ENCODE measurements around the gene NDOR1. TPM values are rescaled to one million over a fixed set of nuclear protein-coding genes. Genes with fewer than 3 reads are reported as not detected.

Gene NDOR1
- total RNA-seq, 1 experiment from 2014 or later = 7.8 TPM

DNA sequence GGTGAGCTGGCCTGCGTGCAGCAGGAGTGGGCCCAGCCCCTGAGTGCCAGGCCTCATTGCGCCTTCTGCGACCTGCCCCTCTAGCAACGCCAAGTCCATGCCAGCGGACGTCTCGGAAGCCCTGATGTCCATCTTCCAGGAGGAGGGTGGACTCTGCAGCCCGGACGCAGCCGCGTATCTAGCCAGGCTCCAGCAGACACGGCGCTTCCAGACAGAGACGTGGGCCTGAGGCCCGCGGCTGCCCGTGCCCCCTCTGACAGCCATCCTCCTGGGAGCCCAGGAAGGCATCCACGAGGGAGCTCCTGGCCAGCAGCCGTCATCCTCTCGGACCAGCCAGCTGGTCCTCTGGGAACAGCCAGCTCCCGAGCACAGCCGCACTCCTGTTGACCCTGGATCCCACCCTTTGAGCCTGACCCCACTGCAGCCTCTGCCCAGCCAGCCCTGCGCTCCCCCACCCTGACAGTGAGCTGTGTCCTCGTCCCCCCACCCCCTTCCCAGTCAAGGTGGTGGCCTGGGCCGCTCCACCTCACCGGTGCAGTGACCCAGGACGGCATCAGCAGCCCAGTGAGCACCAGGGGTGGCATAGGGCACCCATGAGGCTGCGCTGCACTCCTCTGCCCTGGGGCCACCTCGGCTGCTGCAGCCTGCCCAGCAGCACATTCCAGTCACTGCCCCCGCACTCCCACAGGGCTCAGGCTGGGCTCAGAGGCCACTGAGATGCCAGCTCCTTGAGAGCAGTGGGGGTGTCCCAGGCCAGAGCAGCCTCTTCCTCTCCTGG lies 10.9 kb downstream of the NDOR1 start:
- no peak overlapping the region for H3K4me2 ChIP-seq (ENCODE audit: low read depth, low read length, poor library complexity, severe bottlenecking)
- no peaks in the 10 kb centered on the region for H3K79me2 ChIP-seq (ENCODE audit: low read length)
- H3K36me3 ChIP-seq (ENCODE audit: insufficient read depth, low read length) = no peaks in the 10 kb centered on the region
- no peaks in the 10 kb centered on the region for H3K4me1 ChIP-seq (ENCODE audit: low read length)
- no peak overlapping the region for H3K4me3 ChIP-seq (ENCODE audit: low read length)
- H2AFZ ChIP-seq (ENCODE audit: low read length) = no peak overlapping the region
- no peaks in the 10 kb centered on the region for H4K20me1 ChIP-seq (ENCODE audit: insufficient read depth, low read depth, low read length)
- no peak overlapping the region for H3K27ac ChIP-seq (ENCODE audit: low read length)
- H3K27me3 ChIP-seq (ENCODE audit: low read length) = no peaks in the 10 kb centered on the region
- no peaks in the 10 kb centered on the region for H3K9me3 ChIP-seq (ENCODE audit: low read length)
- H3K9me2 ChIP-seq (replicated peaks; ENCODE audit: insufficient read depth, low read length) = no peaks in the 10 kb centered on the region
- H3K9ac ChIP-seq (ENCODE audit: low read length) = no peak overlapping the region
- DNase-seq = no peak

DNA sequence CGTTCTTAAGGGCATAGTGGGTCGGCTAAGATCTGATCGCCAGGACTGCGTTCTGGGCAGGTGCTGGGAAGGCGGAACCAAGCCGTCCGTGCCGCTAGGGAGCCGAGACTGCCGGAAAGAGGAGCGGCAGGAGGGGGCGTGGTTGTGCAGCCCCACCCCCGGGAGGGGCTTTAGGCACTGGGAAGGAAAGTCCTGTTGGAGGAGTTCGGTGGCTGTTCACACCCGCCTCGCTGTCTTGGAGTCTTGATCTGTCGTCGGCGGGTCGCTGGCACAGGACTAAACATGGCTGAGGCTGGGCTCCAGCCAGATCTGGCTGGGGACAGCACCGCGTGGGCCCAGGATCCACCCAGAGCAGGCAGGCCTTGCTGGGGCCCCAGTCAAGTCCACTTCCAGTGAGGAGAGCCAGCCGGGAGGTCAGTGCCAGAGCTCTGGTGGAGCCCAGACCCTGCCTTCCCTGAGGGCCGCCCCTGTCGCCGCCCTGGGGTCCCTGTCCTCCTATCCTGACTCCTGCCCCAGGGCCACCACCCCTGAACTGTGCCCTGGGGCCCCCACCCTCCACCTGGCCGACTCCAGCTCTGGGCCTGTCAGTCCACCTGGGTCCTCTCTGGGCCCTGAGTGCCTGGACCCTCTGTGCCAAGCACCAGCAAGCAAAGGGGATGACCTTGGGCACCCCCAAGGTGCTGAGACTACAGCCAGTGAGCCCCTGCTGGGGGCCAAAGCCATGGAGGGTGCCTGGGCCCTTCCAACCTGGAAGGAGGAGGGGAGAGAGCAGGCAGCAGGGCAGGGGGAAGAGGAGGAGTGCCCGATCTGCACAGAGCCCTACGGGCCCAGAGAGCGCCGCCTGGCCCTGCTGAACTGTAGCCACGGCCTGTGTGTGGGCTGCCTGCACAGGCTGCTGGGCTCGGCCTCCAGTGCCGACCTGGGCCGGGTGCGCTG lies 12.0 kb downstream of the NDOR1 start:
- Histone ChIP-seq H3K9ac (ENCODE audit: low read length) (no peak overlapping the region), H3K9me2 (replicated peaks; ENCODE audit: insufficient read depth, low read length) (no peaks in the 10 kb centered on the region), H3K4me2 (ENCODE audit: low read depth, low read length, poor library complexity, severe bottlenecking) (no peak overlapping the region), H3K27ac (ENCODE audit: low read length) (no peak overlapping the region), H3K4me3 (ENCODE audit: low read length) (no peak overlapping the region), H3K36me3 (ENCODE audit: insufficient read depth, low read length) (no peaks in the 10 kb centered on the region), H3K4me1 (ENCODE audit: low read length) (peaks cover 3% of the 10 kb centered on the region), H3K9me3 (ENCODE audit: low read length) (no peaks in the 10 kb centered on the region), H4K20me1 (ENCODE audit: insufficient read depth, low read depth, low read length) (no peaks in the 10 kb centered on the region), H2AFZ (ENCODE audit: low read length) (no peak overlapping the region), H3K79me2 (ENCODE audit: low read length) (no peaks in the 10 kb centered on the region), H3K27me3 (ENCODE audit: low read length) (no peaks in the 10 kb centered on the region)
- no peak for DNase-seq

DNA sequence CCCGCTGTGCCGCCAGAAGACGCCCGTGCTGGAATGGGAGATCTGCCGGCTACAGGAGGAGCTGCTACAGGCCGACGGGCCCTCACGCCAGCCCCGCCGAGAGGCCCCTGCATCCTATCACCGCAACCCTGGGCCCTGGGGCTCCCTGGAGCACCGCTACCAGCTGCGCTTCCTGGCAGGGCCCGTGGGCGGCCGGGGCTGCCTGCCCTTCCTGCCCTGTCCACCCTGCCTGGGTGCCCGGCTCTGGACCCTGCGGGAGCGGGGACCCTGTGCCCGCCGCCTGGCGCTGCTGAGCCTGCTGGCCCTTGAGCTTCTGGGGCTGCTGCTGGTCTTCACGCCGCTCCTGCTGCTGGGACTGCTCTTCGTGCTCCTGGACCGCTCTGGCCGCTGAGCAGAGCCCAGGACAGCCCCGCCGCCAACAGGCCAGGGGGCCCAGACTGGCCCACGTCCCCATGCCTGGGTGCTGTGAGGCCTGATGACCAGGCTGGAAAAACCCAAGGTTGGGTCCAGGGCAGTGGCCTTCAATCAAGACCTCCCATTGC lies 12.8 kb downstream of the NDOR1 start:
- no peak overlapping the region for H3K4me2 ChIP-seq (ENCODE audit: low read depth, low read length, poor library complexity, severe bottlenecking)
- H3K9me2 ChIP-seq (replicated peaks; ENCODE audit: insufficient read depth, low read length) = no peaks in the 10 kb centered on the region
- no peak overlapping the region for H3K9ac ChIP-seq (ENCODE audit: low read length)
- H3K79me2 ChIP-seq (ENCODE audit: low read length) = no peaks in the 10 kb centered on the region
- no peak overlapping the region for H3K27ac ChIP-seq (ENCODE audit: low read length)
- H3K4me3 ChIP-seq (ENCODE audit: low read length) = no peak overlapping the region
- no peak for DNase-seq
- H3K9me3 ChIP-seq (ENCODE audit: low read length) = no peaks in the 10 kb centered on the region
- no peaks in the 10 kb centered on the region for H3K27me3 ChIP-seq (ENCODE audit: low read length)
- no peak overlapping the region for H2AFZ ChIP-seq (ENCODE audit: low read length)
- no peaks in the 10 kb centered on the region for H4K20me1 ChIP-seq (ENCODE audit: insufficient read depth, low read depth, low read length)
- no peaks in the 10 kb centered on the region for H3K36me3 ChIP-seq (ENCODE audit: insufficient read depth, low read length)
- H3K4me1 ChIP-seq (ENCODE audit: low read length) = peaks cover 9% of the 10 kb centered on the region

DNA sequence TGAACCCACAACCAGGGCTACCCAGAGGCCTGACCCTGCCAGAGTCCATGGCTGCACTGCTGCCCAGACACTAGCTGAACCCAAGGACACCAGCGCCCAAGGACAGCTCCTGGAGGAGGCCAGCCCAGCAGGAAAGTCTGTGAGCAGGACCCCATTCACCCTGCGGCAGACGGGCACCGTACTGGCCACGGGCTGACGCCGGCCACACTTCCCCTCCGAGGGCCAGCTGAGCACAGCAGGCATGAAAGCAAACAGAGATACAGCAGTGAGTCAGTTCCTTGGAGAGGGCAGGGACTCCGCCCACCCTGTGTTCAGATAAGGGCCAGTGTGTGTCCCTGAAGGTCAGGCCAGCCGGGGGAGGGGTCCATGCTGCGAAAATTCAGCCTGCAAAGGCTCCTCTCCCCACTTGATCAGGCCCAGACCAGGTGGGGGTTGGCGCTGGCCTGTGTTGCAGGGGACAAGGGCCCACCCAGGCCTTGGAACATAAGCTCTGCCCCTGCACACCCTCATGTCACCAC lies 13.3 kb downstream of the NDOR1 start:
- DNase-seq = no peak
- Histone ChIP-seq H3K27ac (ENCODE audit: low read length) (no peak overlapping the region), H3K36me3 (ENCODE audit: insufficient read depth, low read length) (no peaks in the 10 kb centered on the region), H3K9ac (ENCODE audit: low read length) (no peak overlapping the region), H3K27me3 (ENCODE audit: low read length) (no peaks in the 10 kb centered on the region), H3K4me2 (ENCODE audit: low read depth, low read length, poor library complexity, severe bottlenecking) (no peak overlapping the region), H3K79me2 (ENCODE audit: low read length) (no peaks in the 10 kb centered on the region), H2AFZ (ENCODE audit: low read length) (no peak overlapping the region), H3K4me3 (ENCODE audit: low read length) (no peak overlapping the region), H3K9me3 (ENCODE audit: low read length) (no peaks in the 10 kb centered on the region), H3K9me2 (replicated peaks; ENCODE audit: insufficient read depth, low read length) (no peaks in the 10 kb centered on the region), H4K20me1 (ENCODE audit: insufficient read depth, low read depth, low read length) (no peaks in the 10 kb centered on the region), H3K4me1 (ENCODE audit: low read length) (peaks cover 10% of the 10 kb centered on the region)

DNA sequence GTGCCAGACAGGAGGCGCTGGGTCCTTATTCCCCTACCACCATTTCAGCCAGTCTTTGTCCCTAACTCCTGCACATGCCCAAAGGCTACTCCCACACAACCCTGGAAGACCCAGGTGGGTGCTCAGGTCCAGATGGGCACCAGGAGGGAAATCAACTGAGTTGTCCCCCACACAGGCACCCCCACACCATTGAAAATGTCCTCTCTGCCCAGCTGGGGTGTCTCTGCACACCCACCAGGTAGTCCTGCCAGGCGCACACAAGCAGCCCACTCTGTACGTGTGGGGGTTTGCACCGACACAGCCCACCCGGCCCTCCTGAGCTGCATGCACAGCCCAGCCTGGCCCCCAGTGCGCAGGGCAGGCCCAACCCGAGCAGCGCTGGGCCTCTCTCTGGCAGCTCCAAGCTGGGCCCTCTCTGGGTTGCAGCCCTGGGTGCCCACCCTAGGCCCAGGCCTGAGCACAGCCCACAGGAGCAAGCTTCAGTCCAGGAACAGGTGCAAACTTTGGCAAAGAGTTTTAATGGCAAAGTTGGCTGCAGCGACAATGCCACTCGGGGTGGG lies 14.3 kb downstream of the NDOR1 start:
- no peaks in the 10 kb centered on the region for H4K20me1 ChIP-seq (ENCODE audit: insufficient read depth, low read depth, low read length)
- H3K4me1 ChIP-seq (ENCODE audit: low read length) = peaks cover 18% of the 10 kb centered on the region
- H3K9ac ChIP-seq (ENCODE audit: low read length) = no peak overlapping the region
- H3K9me3 ChIP-seq (ENCODE audit: low read length) = no peaks in the 10 kb centered on the region
- H3K9me2 ChIP-seq (replicated peaks; ENCODE audit: insufficient read depth, low read length) = no peaks in the 10 kb centered on the region
- H2AFZ ChIP-seq (ENCODE audit: low read length) = no peak overlapping the region
- H3K36me3 ChIP-seq (ENCODE audit: insufficient read depth, low read length) = no peaks in the 10 kb centered on the region
- DNase-seq = no peak
- H3K27me3 ChIP-seq (ENCODE audit: low read length) = no peaks in the 10 kb centered on the region
- H3K4me3 ChIP-seq (ENCODE audit: low read length) = no peak overlapping the region
- no peak overlapping the region for H3K4me2 ChIP-seq (ENCODE audit: low read depth, low read length, poor library complexity, severe bottlenecking)
- no peaks in the 10 kb centered on the region for H3K79me2 ChIP-seq (ENCODE audit: low read length)
- H3K27ac ChIP-seq (ENCODE audit: low read length) = no peak overlapping the region

DNA sequence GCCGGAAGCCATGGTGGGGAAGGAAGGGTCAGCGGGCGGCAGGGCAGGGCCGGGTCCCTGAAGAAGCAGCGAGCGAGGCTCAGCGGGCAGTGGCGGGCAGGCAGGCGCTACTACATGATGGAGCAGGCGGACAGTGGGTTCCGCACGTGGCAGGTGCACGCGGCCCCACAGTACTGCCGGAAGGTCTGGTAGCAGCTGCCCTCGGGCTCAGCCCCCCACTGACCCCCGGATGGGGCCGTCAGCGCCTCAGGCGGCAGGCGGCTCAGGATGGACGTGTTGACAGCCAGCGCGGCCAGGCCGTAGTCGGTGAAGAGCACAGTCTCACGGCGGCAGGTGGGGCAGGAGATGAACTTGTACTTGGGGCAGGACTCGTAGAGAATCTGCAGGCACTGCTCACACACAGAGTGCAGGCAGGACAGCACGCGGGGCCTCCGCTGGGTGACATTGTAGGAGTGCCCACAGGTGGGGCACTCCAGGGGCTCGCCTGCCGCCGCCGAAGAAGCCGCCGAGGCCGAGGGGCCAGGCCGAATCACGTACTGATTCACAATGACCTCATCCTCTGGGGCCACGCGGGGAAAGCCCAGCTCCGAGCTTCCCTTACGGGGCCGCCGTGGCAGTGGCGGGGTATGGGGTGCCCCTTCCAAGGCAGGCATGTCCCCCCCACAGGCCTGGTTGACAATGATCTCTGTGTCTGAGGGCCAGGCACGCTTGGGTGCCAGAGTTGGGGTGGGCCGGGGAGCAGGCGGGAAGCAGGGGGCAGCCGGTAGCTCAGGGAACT lies 15.0 kb downstream of the NDOR1 start:
- H3K9ac ChIP-seq (ENCODE audit: low read length) = no peak overlapping the region
- H3K36me3 ChIP-seq (ENCODE audit: insufficient read depth, low read length) = no peaks in the 10 kb centered on the region
- H3K4me2 ChIP-seq (ENCODE audit: low read depth, low read length, poor library complexity, severe bottlenecking) = no peak overlapping the region
- no peaks in the 10 kb centered on the region for H4K20me1 ChIP-seq (ENCODE audit: insufficient read depth, low read depth, low read length)
- H3K4me1 ChIP-seq (ENCODE audit: low read length) = peaks cover 22% of the 10 kb centered on the region
- no peaks in the 10 kb centered on the region for H3K79me2 ChIP-seq (ENCODE audit: low read length)
- DNase-seq = no peak
- no peak overlapping the region for H3K4me3 ChIP-seq (ENCODE audit: low read length)
- H3K27ac ChIP-seq (ENCODE audit: low read length) = no peak overlapping the region
- H3K9me3 ChIP-seq (ENCODE audit: low read length) = no peaks in the 10 kb centered on the region
- no peaks in the 10 kb centered on the region for H3K27me3 ChIP-seq (ENCODE audit: low read length)
- H3K9me2 ChIP-seq (replicated peaks; ENCODE audit: insufficient read depth, low read length) = no peaks in the 10 kb centered on the region
- H2AFZ ChIP-seq (ENCODE audit: low read length) = no peak overlapping the region

DNA sequence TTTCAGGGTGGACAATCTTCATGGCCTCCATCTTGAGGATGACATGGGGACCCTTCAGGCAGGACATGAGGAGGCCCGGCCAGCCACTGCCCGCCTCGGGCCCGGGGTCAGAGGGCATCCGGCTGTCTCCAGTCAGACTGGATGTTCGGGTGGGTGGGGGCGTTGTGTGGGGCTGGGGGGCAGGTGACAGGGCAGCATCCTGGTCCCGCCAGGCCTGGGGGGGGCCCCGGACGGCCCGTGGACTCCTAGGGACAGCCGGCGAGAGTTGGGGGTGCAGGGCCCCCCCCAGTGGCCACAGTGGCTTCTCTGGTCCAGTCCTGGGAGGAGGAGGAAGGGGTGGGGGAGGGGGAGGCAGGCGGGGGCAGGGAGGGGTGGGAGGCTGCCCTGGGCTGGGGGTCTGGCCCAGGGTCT lies 15.6 kb downstream of the NDOR1 start:
- Histone ChIP-seq H3K36me3 (ENCODE audit: insufficient read depth, low read length) (no peaks in the 10 kb centered on the region), H3K79me2 (ENCODE audit: low read length) (no peaks in the 10 kb centered on the region), H4K20me1 (ENCODE audit: insufficient read depth, low read depth, low read length) (no peaks in the 10 kb centered on the region), H3K27me3 (ENCODE audit: low read length) (no peaks in the 10 kb centered on the region), H3K4me1 (ENCODE audit: low read length) (peaks cover 22% of the 10 kb centered on the region), H3K9me3 (ENCODE audit: low read length) (no peaks in the 10 kb centered on the region), H3K4me3 (ENCODE audit: low read length) (no peak overlapping the region), H2AFZ (ENCODE audit: low read length) (no peak overlapping the region), H3K9ac (ENCODE audit: low read length) (no peak overlapping the region), H3K9me2 (replicated peaks; ENCODE audit: insufficient read depth, low read length) (no peaks in the 10 kb centered on the region), H3K27ac (ENCODE audit: low read length) (no peak overlapping the region), H3K4me2 (ENCODE audit: low read depth, low read length, poor library complexity, severe bottlenecking) (no peak overlapping the region)
- DNase-seq = no peak

Data from Karpas-422 (cell line).